HepG2 (cell line): ENCODE measurements around the gene GPATCH3. TPM values are rescaled to one million over a fixed set of nuclear protein-coding genes. Genes with fewer than 3 reads are reported as not detected.

Experiments used
- AGO2 ChIP-seq: fragments of 200-400 bp; formaldehyde crosslinking; optimal IDR thresholded peaks from 2 replicates; pipeline ENCODE3; 2017; ENCODE audit warnings: mild to moderate bottlenecking, low read depth, low read length, moderate library complexity
- CC2D1A ChIP-seq: sonication (generic); formaldehyde crosslinking; IDR thresholded peaks from 2 replicates; pipeline ENCODE4 v1.8.1; 2023; ENCODE audit warnings: mild to moderate bottlenecking, missing genetic modification reagents
- CEBPB ChIP-seq: IDR thresholded peaks from 2 replicates; pipeline ENCODE4 v1.6.1; 2011; ENCODE audit warnings: low read depth, low read length, improper control_type of control experiment, borderline replicate concordance
- DMAP1 ChIP-seq: IDR thresholded peaks from 2 replicates; pipeline ENCODE4 v1.6.1; 2016
- HINFP ChIP-seq: sonication (generic); formaldehyde crosslinking; IDR thresholded peaks from 2 replicates; pipeline ENCODE4 v1.4.0; 2020; ENCODE audit warnings: low read depth, mild to moderate bottlenecking, missing genetic modification reagents
- HNRNPL ChIP-seq: fragments of 200-400 bp; formaldehyde crosslinking; IDR thresholded peaks from 2 replicates; pipeline ENCODE4 v1.6.1; 2017; ENCODE audit warnings: mild to moderate bottlenecking, low read depth, low read length
- HOXA9 ChIP-seq: sonication (generic); formaldehyde crosslinking; IDR thresholded peaks from 2 replicates; pipeline ENCODE4 v1.8.1; 2022; ENCODE audit warnings: missing genetic modification reagents, mild to moderate bottlenecking, moderate library complexity, borderline replicate concordance
- JARID2 ChIP-seq: sonication (generic); formaldehyde crosslinking; IDR thresholded peaks from 2 replicates; pipeline ENCODE4 v1.8.1; 2023; ENCODE audit warnings: missing genetic modification reagents, inconsistent platforms; ENCODE audit not compliant: insufficient replicate concordance
- MXD1 ChIP-seq: sonication (generic); formaldehyde crosslinking; IDR thresholded peaks from 2 replicates; pipeline ENCODE4 v1.4.0; 2020; ENCODE audit warnings: mild to moderate bottlenecking, missing genetic modification reagents
- NR1H2 ChIP-seq: sonication (generic); formaldehyde crosslinking; IDR thresholded peaks from 2 replicates; pipeline ENCODE4 v1.8.1; 2022; ENCODE audit warnings: low read depth, missing genetic modification reagents, borderline replicate concordance
- RCOR2 ChIP-seq: IDR thresholded peaks from 2 replicates; pipeline ENCODE4 v1.6.1; 2016; ENCODE audit warnings: missing biosample characterization, missing genetic modification reagents
- RERE ChIP-seq: IDR thresholded peaks from 2 replicates; pipeline ENCODE4 v1.6.1; 2016; ENCODE audit warnings: low read depth, missing genetic modification reagents, missing compliant biosample characterization
- STAT5B ChIP-seq: sonication (generic); formaldehyde crosslinking; IDR thresholded peaks from 2 replicates; pipeline ENCODE4 v1.4.0; 2020; ENCODE audit warnings: missing genetic modification reagents
- TOPORS ChIP-seq: sonication (generic); formaldehyde crosslinking; IDR thresholded peaks from 2 replicates; pipeline ENCODE4 v1.8.0; 2023; ENCODE audit warnings: mild to moderate bottlenecking, missing genetic modification reagents
- ZNF281 ChIP-seq: sonication (generic); formaldehyde crosslinking; IDR thresholded peaks from 2 replicates; pipeline ENCODE4 v1.4.0; 2020; ENCODE audit warnings: missing genetic modification reagents, borderline replicate concordance
- ZNF547 ChIP-seq: sonication (generic); formaldehyde crosslinking; IDR thresholded peaks from 2 replicates; pipeline ENCODE4 v1.5.1; 2020; ENCODE audit warnings: mild to moderate bottlenecking, missing genetic modification reagents
- ZNF563 ChIP-seq: sonication (generic); formaldehyde crosslinking; IDR thresholded peaks from 2 replicates; pipeline ENCODE4 v1.8.0; 2022; ENCODE audit warnings: mild to moderate bottlenecking, moderate library complexity, missing genetic modification reagents
- ZNF577 ChIP-seq: sonication (generic); formaldehyde crosslinking; IDR thresholded peaks from 2 replicates; pipeline ENCODE4 v1.4.0; 2020; ENCODE audit warnings: mild to moderate bottlenecking, low read depth, missing genetic modification reagents, borderline replicate concordance
- ZNF737 ChIP-seq: sonication (generic); formaldehyde crosslinking; IDR thresholded peaks from 2 replicates; pipeline ENCODE4 v1.5.0; 2020; ENCODE audit warnings: missing genetic modification reagents, mild to moderate bottlenecking, borderline replicate concordance
- ZNF841 ChIP-seq: sonication (generic); formaldehyde crosslinking; IDR thresholded peaks from 2 replicates; pipeline ENCODE4 v1.8.1; 2023; ENCODE audit warnings: missing genetic modification reagents, borderline replicate concordance
- polyA plus RNA-seq, 8 experiments: library from polyadenylated mRNA; depleted of rRNA in 3 of 8; stranded (reverse) in 7 of 8; unstranded in 1 of 8; fragments of >200 nt; fragmentation: Illumina TruSeq in 4 of 8; extraction: Trizol in 4 of 8; gene quantifications; 2 replicates each; pipeline versions ENCODE4 v1.2.1 to v1.2.3, GENCODE V29; 2011 to 2016; ENCODE audit warnings: low read depth in 4 of 8, missing spikeins in 1 of 8, mixed read lengths in 1 of 8; ENCODE audit not compliant: insufficient read depth in 1 of 8
- total RNA-seq, 5 experiments: library from RNA; depleted of rRNA; stranded (reverse); fragments of >200 nt; fragmentation: Illumina TruSeq; extraction: Trizol; gene quantifications; 2 replicates each; pipeline ENCODE4 v1.2.3, GENCODE V29; 2016; ENCODE audit warnings: low read depth in 1 of 5

The GPATCH3 gene
- total and polyA plus RNA-seq, 2 of the 13 experiments (the other 11 are each of a cell fraction or from before 2014, with no cell fraction given), result 8.3 to 11.0 TPM

- no peak for TF ChIP-seq RERE (CRISPR knock-in tag)
- TF ChIP-seq ZNF737 (CRISPR knock-in tag), result no peak
- no peak for TF ChIP-seq DMAP1 (CRISPR knock-in tag)
- TF ChIP-seq RCOR2 (CRISPR knock-in tag), result no peak
- no peak for TF ChIP-seq JARID2 (CRISPR knock-in tag)
- TF ChIP-seq CEBPB, result no peak
- TF ChIP-seq ZNF841, result no peak
- 0 out of 2 replicates have a peak, but pooled peaks have one; percentile 67 for TF ChIP-seq HINFP
- TF ChIP-seq ZNF547 (CRISPR knock-in tag), result no peak
- no peak for TF ChIP-seq CC2D1A (CRISPR knock-in tag)
- TF ChIP-seq TOPORS (CRISPR knock-in tag), result no peak
- TF ChIP-seq HNRNPL, result peak; percentile 88; the same call in 1 of the 2 replicates
- peak; percentile 50; the same call in 1 of the 2 replicates for TF ChIP-seq ZNF563 (CRISPR knock-in tag)
- peak; percentile 89 for TF ChIP-seq AGO2
- TF ChIP-seq ZNF281, result no peak
- no peak for TF ChIP-seq ZNF577 (CRISPR knock-in tag)
- peak; percentile 47; the same call in 1 of the 2 replicates for TF ChIP-seq HOXA9 (CRISPR knock-in tag)
- TF ChIP-seq STAT5B, result no peak
- TF ChIP-seq MXD1 (CRISPR knock-in tag), result no peak
- TF ChIP-seq NR1H2 (CRISPR knock-in tag), result no peak
Measured at GRCh38 chr1:26911399-26912146, 11.3 kb upstream of the GPATCH3 start (continued).
